GM23338 (cell line): ENCODE results near the gene LNX1. TPM values are rescaled to one million over a fixed set of nuclear protein-coding genes. Genes with fewer than 3 reads are reported as not detected.

Experiments used
- ATAC-seq: fragments of 200-7000 bp; cut with Tn5 transposase; 3 replicates; pipeline ENCODE4 v1.9.1; 2020
- DNase-seq: peaks from one replicate; pipeline ENCODE4 v3.0.0-alpha.2; 2015; ENCODE audit warnings: low spot score
- H2AFZ ChIP-seq: fragments of 200-600 bp; sonication (generic); 2 replicates; pipeline ENCODE4 v1.8.0; 2016; ENCODE audit warnings: antibody characterized with exemption, mild to moderate bottlenecking, moderate library complexity
- H3F3A ChIP-seq: fragments of 200-600 bp; sonication (generic); replicated peaks from 2 replicates; pipeline ENCODE4 v1.8.0; 2017; ENCODE audit warnings: antibody characterized with exemption, mixed run types, low read depth
- H3K27ac ChIP-seq: fragments of 200-600 bp; sonication (generic); 2 replicates; pipeline ENCODE4 v1.6.1; 2016; ENCODE audit warnings: low read depth
- H3K27me3 ChIP-seq: fragments of 200-600 bp; sonication (generic); 2 replicates; pipeline ENCODE4 v1.8.0; 2016; ENCODE audit warnings: mild to moderate bottlenecking, mixed run types, moderate library complexity; ENCODE audit not compliant: insufficient read depth
- H3K36me3 ChIP-seq: fragments of 200-600 bp; sonication (generic); 2 replicates; pipeline ENCODE4 v1.8.0; 2016; ENCODE audit warnings: mild to moderate bottlenecking; ENCODE audit not compliant: insufficient read depth
- H3K4me1 ChIP-seq: fragments of 200-600 bp; sonication (generic); 2 replicates; pipeline ENCODE4 v1.8.0; 2016; ENCODE audit warnings: mild to moderate bottlenecking, moderate library complexity; ENCODE audit not compliant: insufficient read depth
- H3K4me2 ChIP-seq: fragments of 200-600 bp; sonication (generic); 2 replicates; pipeline ENCODE4 v1.7.1; 2017; ENCODE audit warnings: mixed run types
- H3K4me3 ChIP-seq: fragments of 200-600 bp; sonication (generic); 2 replicates; pipeline ENCODE4 v1.6.1; 2016; ENCODE audit warnings: mixed run types
- H3K79me2 ChIP-seq: fragments of 200-600 bp; sonication (generic); replicated peaks from 2 replicates; pipeline ENCODE4 v1.8.0; 2017; ENCODE audit warnings: mild to moderate bottlenecking; ENCODE audit not compliant: insufficient read depth
- H3K9me2 ChIP-seq: fragments of 200-600 bp; sonication (generic); 2 replicates; pipeline ENCODE4 v1.8.0; 2017; ENCODE audit not compliant: insufficient read depth
- H4K20me1 ChIP-seq: fragments of 200-600 bp; sonication (generic); replicated peaks from 2 replicates; pipeline ENCODE4 v1.8.0; 2017; ENCODE audit warnings: mild to moderate bottlenecking; ENCODE audit not compliant: insufficient read depth
- H3K27ac Mint-ChIP-seq: 2 replicates; pipeline ENCODE4 v1.8.0; 2020; ENCODE audit warnings: inconsistent platforms, mild to moderate bottlenecking, moderate library complexity, mixed read lengths
- H3K27me3 Mint-ChIP-seq: 3 replicates; pipeline ENCODE4 v1.8.0; 2022; ENCODE audit warnings: low read depth, mild to moderate bottlenecking, moderate library complexity, mixed read lengths, inconsistent platforms; ENCODE audit not compliant: insufficient read depth, poor library complexity
- H3K36me3 Mint-ChIP-seq: 3 replicates; pipeline ENCODE4 v1.8.0; 2021; ENCODE audit warnings: low read depth, mild to moderate bottlenecking, inconsistent platforms, moderate library complexity, mixed read lengths
- H3K4me1 Mint-ChIP-seq: 3 replicates; pipeline ENCODE4 v1.8.0; 2020; ENCODE audit warnings: mild to moderate bottlenecking, inconsistent platforms, mixed read lengths
- H3K4me3 Mint-ChIP-seq: 3 replicates; pipeline ENCODE4 v1.8.0; 2021; ENCODE audit warnings: moderate library complexity, mild to moderate bottlenecking, inconsistent platforms, mixed read lengths
- H3K9me3 Mint-ChIP-seq: 3 replicates; pipeline ENCODE4 v1.8.0; 2020; ENCODE audit warnings: moderate library complexity, mild to moderate bottlenecking, inconsistent platforms, mixed read lengths
- CREB1 ChIP-seq: fragments of 250-450 bp; sonication (Bioruptor Pico); IDR thresholded peaks from 2 replicates; pipeline ENCODE4 v1.5.0; 2020; ENCODE audit warnings: low read depth, mild to moderate bottlenecking, moderate library complexity
- EZH2 ChIP-seq: fragments of 200-600 bp; sonication (generic); IDR thresholded peaks from one replicate; pipeline ENCODE4 v1.8.0; 2017; ENCODE audit warnings: antibody characterized with exemption, mild to moderate bottlenecking, low read depth; ENCODE audit not compliant: unreplicated experiment
- EZH2phosphoT487 ChIP-seq: fragments of 200-600 bp; sonication (generic); IDR thresholded peaks from one replicate; pipeline ENCODE4 v1.8.1; 2018; ENCODE audit warnings: antibody characterized with exemption; ENCODE audit not compliant: unreplicated experiment
- JUNB ChIP-seq: IDR thresholded peaks from one replicate; pipeline ENCODE4 v1.6.1; 2016; ENCODE audit warnings: antibody characterized with exemption; ENCODE audit not compliant: unreplicated experiment
- NANOG ChIP-seq: IDR thresholded peaks from 2 replicates; pipeline ENCODE4 v1.6.1; 2016; ENCODE audit warnings: antibody characterized with exemption, borderline replicate concordance
- POLR2AphosphoS5 ChIP-seq: IDR thresholded peaks from 2 replicates; pipeline ENCODE4 v1.6.1; 2016; ENCODE audit warnings: antibody characterized with exemption, low read depth
- STAT1 ChIP-seq: IDR thresholded peaks from one replicate; pipeline ENCODE4 v1.6.1; 2016; ENCODE audit warnings: antibody characterized with exemption; ENCODE audit not compliant: unreplicated experiment
- ZNF114 ChIP-seq: fragments of 250-450 bp; sonication (Bioruptor Pico); IDR thresholded peaks from 2 replicates; pipeline ENCODE4 v1.5.0; 2020; ENCODE audit warnings: mild to moderate bottlenecking, moderate library complexity
- ZNF331 ChIP-seq: fragments of 250-450 bp; sonication (Bioruptor Pico); IDR thresholded peaks from 2 replicates; pipeline ENCODE4 v1.5.0; 2020; ENCODE audit warnings: low read depth, mild to moderate bottlenecking, moderate library complexity
- polyA plus RNA-seq: library from polyadenylated mRNA; unstranded; fragments of >200 nt; fragmentation: Nextera tagmentation; extraction: Ambion mirVana; gene quantifications from 2 replicates; pipeline ENCODE4 v1.2.1, GENCODE V29; 2016
- total RNA-seq: library from RNA; depleted of rRNA; stranded (reverse); fragments of >200 nt; shearing (Covaris generic); gene quantifications from 2 replicates; pipeline ENCODE4 v1.2.3, GENCODE V29; 2014
- TF ChIP-seq, protein P1 (sequence below): IDR thresholded peaks from 2 replicates; pipeline ENCODE4 v1.6.1; 2016; ENCODE audit warnings: antibody characterized with exemption
- TF ChIP-seq, protein P2 (sequence below): IDR thresholded peaks from one replicate; pipeline ENCODE4 v1.6.1; 2018; ENCODE audit warnings: antibody characterized with exemption; ENCODE audit not compliant: unreplicated experiment
- TF ChIP-seq, protein P3 (sequence below), 2 experiments: fragments of 200-600 bp in 1 of 2; sonication (generic) in 1 of 2; conservative IDR thresholded peaks; 2 replicates each; pipeline versions ENCODE4 v1.5.1 to v1.6.1; 2016 to 2017; ENCODE audit warnings: antibody characterized with exemption in 2 of 2, low read depth in 2 of 2, mild to moderate bottlenecking in 2 of 2, moderate library complexity in 1 of 2
- TF ChIP-seq, protein P4 (sequence below): fragments of 250-450 bp; sonication (Bioruptor Pico); IDR thresholded peaks from 2 replicates; pipeline ENCODE4 v1.5.0; 2020; ENCODE audit warnings: mild to moderate bottlenecking, moderate library complexity

LNX1 gene
- total and polyA plus RNA-seq, 2 experiments from 2014 or later, result 5.4 to 6.4 TPM

DNA sequence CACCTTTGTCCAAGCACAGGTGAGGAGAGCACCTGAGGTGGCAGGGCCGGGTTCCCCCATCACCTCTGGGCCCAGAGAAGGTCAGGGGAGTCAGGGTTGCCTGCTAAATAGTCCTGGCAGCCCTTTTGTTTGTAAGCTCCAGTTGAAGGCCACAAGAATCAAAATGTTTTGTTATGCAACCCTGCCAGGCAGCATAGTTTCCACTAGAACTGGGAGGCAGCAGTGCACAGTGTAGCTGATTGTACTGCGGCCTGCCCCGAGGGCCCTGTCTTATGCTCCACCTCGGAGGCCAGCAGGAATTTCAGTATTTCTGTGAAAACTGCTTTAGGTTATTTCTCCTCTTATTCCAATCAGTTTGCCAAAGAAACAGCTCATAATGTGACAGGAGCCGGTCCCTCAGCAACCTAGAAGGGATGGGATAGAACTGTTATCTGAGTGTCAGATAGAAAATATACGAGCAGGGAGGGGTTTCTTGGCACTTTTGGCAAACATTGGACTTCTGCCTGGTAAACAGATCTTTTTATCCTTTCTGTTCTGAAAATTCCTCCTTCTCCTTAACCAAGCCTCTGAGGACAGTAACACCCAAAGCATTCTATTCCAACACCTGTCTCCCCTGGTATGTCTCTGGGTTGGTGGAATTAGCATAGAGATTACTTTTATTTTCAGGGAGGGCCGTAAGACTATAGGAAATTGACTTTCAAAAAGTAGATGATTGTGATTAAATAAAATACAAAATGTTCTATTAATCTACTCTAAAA is 93.6 kb downstream of the LNX1 start:
- TF ChIP-seq EZH2phosphoT487 (no peak), STAT1 (no peak), NANOG (no peak), JUNB (no peak), ZNF114 (CRISPR knock-in tag) (no peak), CREB1 (no peak), EZH2 (no peak), ZNF331 (CRISPR knock-in tag) (no peak), POLR2AphosphoS5 (no peak)
- TF ChIP-seq, protein P1, sequence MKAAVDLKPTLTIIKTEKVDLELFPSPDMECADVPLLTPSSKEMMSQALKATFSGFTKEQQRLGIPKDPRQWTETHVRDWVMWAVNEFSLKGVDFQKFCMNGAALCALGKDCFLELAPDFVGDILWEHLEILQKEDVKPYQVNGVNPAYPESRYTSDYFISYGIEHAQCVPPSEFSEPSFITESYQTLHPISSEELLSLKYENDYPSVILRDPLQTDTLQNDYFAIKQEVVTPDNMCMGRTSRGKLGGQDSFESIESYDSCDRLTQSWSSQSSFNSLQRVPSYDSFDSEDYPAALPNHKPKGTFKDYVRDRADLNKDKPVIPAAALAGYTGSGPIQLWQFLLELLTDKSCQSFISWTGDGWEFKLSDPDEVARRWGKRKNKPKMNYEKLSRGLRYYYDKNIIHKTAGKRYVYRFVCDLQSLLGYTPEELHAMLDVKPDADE, result no peak
- TF ChIP-seq, protein P2, sequence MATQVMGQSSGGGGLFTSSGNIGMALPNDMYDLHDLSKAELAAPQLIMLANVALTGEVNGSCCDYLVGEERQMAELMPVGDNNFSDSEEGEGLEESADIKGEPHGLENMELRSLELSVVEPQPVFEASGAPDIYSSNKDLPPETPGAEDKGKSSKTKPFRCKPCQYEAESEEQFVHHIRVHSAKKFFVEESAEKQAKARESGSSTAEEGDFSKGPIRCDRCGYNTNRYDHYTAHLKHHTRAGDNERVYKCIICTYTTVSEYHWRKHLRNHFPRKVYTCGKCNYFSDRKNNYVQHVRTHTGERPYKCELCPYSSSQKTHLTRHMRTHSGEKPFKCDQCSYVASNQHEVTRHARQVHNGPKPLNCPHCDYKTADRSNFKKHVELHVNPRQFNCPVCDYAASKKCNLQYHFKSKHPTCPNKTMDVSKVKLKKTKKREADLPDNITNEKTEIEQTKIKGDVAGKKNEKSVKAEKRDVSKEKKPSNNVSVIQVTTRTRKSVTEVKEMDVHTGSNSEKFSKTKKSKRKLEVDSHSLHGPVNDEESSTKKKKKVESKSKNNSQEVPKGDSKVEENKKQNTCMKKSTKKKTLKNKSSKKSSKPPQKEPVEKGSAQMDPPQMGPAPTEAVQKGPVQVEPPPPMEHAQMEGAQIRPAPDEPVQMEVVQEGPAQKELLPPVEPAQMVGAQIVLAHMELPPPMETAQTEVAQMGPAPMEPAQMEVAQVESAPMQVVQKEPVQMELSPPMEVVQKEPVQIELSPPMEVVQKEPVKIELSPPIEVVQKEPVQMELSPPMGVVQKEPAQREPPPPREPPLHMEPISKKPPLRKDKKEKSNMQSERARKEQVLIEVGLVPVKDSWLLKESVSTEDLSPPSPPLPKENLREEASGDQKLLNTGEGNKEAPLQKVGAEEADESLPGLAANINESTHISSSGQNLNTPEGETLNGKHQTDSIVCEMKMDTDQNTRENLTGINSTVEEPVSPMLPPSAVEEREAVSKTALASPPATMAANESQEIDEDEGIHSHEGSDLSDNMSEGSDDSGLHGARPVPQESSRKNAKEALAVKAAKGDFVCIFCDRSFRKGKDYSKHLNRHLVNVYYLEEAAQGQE, result no peak
- TF ChIP-seq, protein P3, sequence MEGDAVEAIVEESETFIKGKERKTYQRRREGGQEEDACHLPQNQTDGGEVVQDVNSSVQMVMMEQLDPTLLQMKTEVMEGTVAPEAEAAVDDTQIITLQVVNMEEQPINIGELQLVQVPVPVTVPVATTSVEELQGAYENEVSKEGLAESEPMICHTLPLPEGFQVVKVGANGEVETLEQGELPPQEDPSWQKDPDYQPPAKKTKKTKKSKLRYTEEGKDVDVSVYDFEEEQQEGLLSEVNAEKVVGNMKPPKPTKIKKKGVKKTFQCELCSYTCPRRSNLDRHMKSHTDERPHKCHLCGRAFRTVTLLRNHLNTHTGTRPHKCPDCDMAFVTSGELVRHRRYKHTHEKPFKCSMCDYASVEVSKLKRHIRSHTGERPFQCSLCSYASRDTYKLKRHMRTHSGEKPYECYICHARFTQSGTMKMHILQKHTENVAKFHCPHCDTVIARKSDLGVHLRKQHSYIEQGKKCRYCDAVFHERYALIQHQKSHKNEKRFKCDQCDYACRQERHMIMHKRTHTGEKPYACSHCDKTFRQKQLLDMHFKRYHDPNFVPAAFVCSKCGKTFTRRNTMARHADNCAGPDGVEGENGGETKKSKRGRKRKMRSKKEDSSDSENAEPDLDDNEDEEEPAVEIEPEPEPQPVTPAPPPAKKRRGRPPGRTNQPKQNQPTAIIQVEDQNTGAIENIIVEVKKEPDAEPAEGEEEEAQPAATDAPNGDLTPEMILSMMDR (conservative IDR thresholded peaks at IDR 0.05; ENCODE audit: low read depth in 2 of 2), result no peak
- TF ChIP-seq, protein P4, sequence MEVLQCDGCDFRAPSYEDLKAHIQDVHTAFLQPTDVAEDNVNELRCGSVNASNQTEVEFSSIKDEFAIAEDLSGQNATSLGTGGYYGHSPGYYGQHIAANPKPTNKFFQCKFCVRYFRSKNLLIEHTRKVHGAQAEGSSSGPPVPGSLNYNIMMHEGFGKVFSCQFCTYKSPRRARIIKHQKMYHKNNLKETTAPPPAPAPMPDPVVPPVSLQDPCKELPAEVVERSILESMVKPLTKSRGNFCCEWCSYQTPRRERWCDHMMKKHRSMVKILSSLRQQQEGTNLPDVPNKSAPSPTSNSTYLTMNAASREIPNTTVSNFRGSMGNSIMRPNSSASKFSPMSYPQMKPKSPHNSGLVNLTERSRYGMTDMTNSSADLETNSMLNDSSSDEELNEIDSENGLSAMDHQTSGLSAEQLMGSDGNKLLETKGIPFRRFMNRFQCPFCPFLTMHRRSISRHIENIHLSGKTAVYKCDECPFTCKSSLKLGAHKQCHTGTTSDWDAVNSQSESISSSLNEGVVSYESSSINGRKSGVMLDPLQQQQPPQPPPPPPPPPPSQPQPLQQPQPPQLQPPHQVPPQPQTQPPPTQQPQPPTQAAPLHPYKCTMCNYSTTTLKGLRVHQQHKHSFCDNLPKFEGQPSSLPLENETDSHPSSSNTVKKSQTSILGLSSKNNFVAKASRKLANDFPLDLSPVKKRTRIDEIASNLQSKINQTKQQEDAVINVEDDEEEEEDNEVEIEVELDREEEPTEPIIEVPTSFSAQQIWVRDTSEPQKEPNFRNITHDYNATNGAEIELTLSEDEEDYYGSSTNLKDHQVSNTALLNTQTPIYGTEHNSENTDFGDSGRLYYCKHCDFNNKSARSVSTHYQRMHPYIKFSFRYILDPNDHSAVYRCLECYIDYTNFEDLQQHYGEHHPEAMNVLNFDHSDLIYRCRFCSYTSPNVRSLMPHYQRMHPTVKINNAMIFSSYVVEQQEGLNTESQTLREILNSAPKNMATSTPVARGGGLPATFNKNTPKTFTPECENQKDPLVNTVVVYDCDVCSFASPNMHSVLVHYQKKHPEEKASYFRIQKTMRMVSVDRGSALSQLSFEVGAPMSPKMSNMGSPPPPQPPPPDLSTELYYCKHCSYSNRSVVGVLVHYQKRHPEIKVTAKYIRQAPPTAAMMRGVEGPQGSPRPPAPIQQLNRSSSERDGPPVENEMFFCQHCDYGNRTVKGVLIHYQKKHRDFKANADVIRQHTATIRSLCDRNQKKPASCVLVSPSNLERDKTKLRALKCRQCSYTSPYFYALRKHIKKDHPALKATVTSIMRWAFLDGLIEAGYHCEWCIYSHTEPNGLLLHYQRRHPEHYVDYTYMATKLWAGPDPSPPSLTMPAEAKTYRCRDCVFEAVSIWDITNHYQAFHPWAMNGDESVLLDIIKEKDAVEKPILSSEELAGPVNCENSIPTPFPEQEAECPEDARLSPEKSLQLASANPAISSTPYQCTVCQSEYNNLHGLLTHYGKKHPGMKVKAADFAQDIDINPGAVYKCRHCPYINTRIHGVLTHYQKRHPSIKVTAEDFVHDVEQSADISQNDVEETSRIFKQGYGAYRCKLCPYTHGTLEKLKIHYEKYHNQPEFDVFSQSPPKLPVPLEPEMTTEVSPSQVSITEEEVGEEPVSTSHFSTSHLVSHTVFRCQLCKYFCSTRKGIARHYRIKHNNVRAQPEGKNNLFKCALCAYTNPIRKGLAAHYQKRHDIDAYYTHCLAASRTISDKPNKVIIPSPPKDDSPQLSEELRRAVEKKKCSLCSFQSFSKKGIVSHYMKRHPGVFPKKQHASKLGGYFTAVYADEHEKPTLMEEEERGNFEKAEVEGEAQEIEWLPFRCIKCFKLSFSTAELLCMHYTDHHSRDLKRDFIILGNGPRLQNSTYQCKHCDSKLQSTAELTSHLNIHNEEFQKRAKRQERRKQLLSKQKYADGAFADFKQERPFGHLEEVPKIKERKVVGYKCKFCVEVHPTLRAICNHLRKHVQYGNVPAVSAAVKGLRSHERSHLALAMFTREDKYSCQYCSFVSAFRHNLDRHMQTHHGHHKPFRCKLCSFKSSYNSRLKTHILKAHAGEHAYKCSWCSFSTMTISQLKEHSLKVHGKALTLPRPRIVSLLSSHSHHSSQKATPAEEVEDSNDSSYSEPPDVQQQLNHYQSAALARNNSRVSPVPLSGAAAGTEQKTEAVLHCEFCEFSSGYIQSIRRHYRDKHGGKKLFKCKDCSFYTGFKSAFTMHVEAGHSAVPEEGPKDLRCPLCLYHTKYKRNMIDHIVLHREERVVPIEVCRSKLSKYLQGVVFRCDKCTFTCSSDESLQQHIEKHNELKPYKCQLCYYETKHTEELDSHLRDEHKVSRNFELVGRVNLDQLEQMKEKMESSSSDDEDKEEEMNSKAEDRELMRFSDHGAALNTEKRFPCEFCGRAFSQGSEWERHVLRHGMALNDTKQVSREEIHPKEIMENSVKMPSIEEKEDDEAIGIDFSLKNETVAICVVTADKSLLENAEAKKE, result no peak
- peak; percentile 87 for ATAC-seq
- H3K9me3 Mint-ChIP-seq, result no peaks in the 10 kb centered on the region; the same call in 2 of the 3 replicates
- Histone ChIP-seq H3K4me2 (peak overlapping the region; percentile 31; the same call in 1 of the 2 replicates), H3K27ac (no peak overlapping the region), H3K79me2 (no peaks in the 10 kb centered on the region), H2AFZ (no peak overlapping the region), H3K36me3 (no peaks in the 10 kb centered on the region), H3K4me1 (peaks cover 10% of the 10 kb centered on the region), H4K20me1 (no peaks in the 10 kb centered on the region), H3K9me2 (no peaks in the 10 kb centered on the region; the same call in 1 of the 2 replicates), H3F3A (no peaks in the 10 kb centered on the region), H3K27me3 (no peaks in the 10 kb centered on the region), H3K4me3 (no peak overlapping the region)
- H3K36me3 Mint-ChIP-seq, result no peaks in the 10 kb centered on the region; the same call in 2 of the 3 replicates
- H3K4me1 Mint-ChIP-seq, result peaks cover 14% of the 10 kb centered on the region
- H3K27me3 Mint-ChIP-seq, result no peaks in the 10 kb centered on the region
- no peak overlapping the region for H3K4me3 Mint-ChIP-seq
- peak; percentile 35 for DNase-seq
- peak overlapping the region; percentile 63; the same call in 1 of the 2 replicates for H3K27ac Mint-ChIP-seq
